HepG2 (cell line): ENCODE data around the gene RHBDL1. TPM values are rescaled to one million over a fixed set of nuclear protein-coding genes. Genes with fewer than 3 reads are reported as not detected.

ENCODE experiments used
- E2F2 ChIP-seq: sonication (generic); formaldehyde crosslinking; IDR thresholded peaks from 2 replicates; pipeline ENCODE4 v1.4.0; 2020; ENCODE audit warnings: missing genetic modification reagents, borderline replicate concordance
- GTF2F1 ChIP-seq: fragments of 150-350 bp; IDR thresholded peaks from 2 replicates; pipeline ENCODE4 v1.6.1; 2014; ENCODE audit warnings: low read length
- HNRNPL ChIP-seq: fragments of 200-400 bp; formaldehyde crosslinking; IDR thresholded peaks from 2 replicates; pipeline ENCODE4 v1.6.1; 2017; ENCODE audit warnings: mild to moderate bottlenecking, low read depth, low read length
- HOXA5 ChIP-seq: sonication (generic); formaldehyde crosslinking; IDR thresholded peaks from 2 replicates; pipeline ENCODE4 v1.4.0; 2020; ENCODE audit warnings: missing genetic modification reagents
- IKZF4 ChIP-seq: sonication (generic); formaldehyde crosslinking; IDR thresholded peaks from 2 replicates; pipeline ENCODE4 v1.5.1; 2020; ENCODE audit warnings: borderline replicate concordance, mild to moderate bottlenecking, low read depth, missing genetic modification reagents; ENCODE audit errors: not compliant biosample characterization
- RBM22 ChIP-seq: fragments of 200-400 bp; formaldehyde crosslinking; optimal IDR thresholded peaks from 2 replicates; pipeline ENCODE3; 2017; ENCODE audit warnings: mild to moderate bottlenecking, low read length, moderate library complexity
- SKI ChIP-seq: fragments of 450-650 bp; IDR thresholded peaks from one replicate; pipeline ENCODE4 v1.6.1; 2018; ENCODE audit warnings: mild to moderate bottlenecking; ENCODE audit not compliant: partially characterized antibody
- SP1 ChIP-seq, 2 experiments: fragments of 450-650 bp in 1 of 2; sonication (generic) in 1 of 2; formaldehyde crosslinking in 1 of 2; IDR thresholded peaks; 2 replicates each; pipeline versions ENCODE4 v1.4.0 to v1.6.1; 2016 to 2020; ENCODE audit warnings: missing genetic modification reagents in 1 of 2
- ZBTB42 ChIP-seq: sonication (generic); formaldehyde crosslinking; IDR thresholded peaks from 2 replicates; pipeline ENCODE4 v1.5.0; 2020; ENCODE audit warnings: mild to moderate bottlenecking, missing genetic modification reagents
- ZFP82 ChIP-seq: sonication (generic); formaldehyde crosslinking; IDR thresholded peaks from 2 replicates; pipeline ENCODE4 v1.5.1; 2020; ENCODE audit warnings: mild to moderate bottlenecking, missing genetic modification reagents, borderline replicate concordance
- ZFP90 ChIP-seq: sonication (generic); formaldehyde crosslinking; IDR thresholded peaks from 2 replicates; pipeline ENCODE4 v1.8.0; 2022; ENCODE audit warnings: missing genetic modification reagents, mild to moderate bottlenecking, inconsistent platforms, borderline replicate concordance
- ZNF143 ChIP-seq: sonication (generic); formaldehyde crosslinking; IDR thresholded peaks from 2 replicates; pipeline ENCODE4 v1.4.0; 2020; ENCODE audit warnings: missing genetic modification reagents
- ZNF34 ChIP-seq: sonication (generic); formaldehyde crosslinking; IDR thresholded peaks from 2 replicates; pipeline ENCODE4 v1.4.0; 2020; ENCODE audit warnings: mild to moderate bottlenecking, missing genetic modification reagents, borderline replicate concordance
- ZNF574 ChIP-seq: sonication (generic); formaldehyde crosslinking; IDR thresholded peaks from 2 replicates; pipeline ENCODE4 v1.4.0; 2020; ENCODE audit warnings: missing genetic modification reagents
- ZNF589 ChIP-seq: sonication (generic); formaldehyde crosslinking; conservative IDR thresholded peaks from 2 replicates; pipeline ENCODE4 v1.8.0; 2022; ENCODE audit warnings: mild to moderate bottlenecking, moderate library complexity, missing genetic modification reagents
- ZNF652 ChIP-seq: IDR thresholded peaks from 2 replicates; pipeline ENCODE4 v1.6.1; 2016; ENCODE audit warnings: low read depth, borderline replicate concordance
- ZSCAN12 ChIP-seq: sonication (generic); formaldehyde crosslinking; IDR thresholded peaks from 2 replicates; pipeline ENCODE4 v1.9.0; 2021; ENCODE audit warnings: mild to moderate bottlenecking, missing genetic modification reagents
- ZSCAN20 ChIP-seq: sonication (generic); formaldehyde crosslinking; IDR thresholded peaks from 2 replicates; pipeline ENCODE4 v1.4.0; 2020; ENCODE audit warnings: missing genetic modification reagents, mild to moderate bottlenecking, borderline replicate concordance
- ZSCAN25 ChIP-seq: sonication (generic); formaldehyde crosslinking; IDR thresholded peaks from 2 replicates; pipeline ENCODE4 v1.8.0; 2022; ENCODE audit warnings: mild to moderate bottlenecking, missing genetic modification reagents
- polyA plus RNA-seq, 8 experiments: library from polyadenylated mRNA; depleted of rRNA in 3 of 8; stranded (reverse) in 7 of 8; unstranded in 1 of 8; fragments of >200 nt; fragmentation: Illumina TruSeq in 4 of 8; extraction: Trizol in 4 of 8; gene quantifications; 2 replicates each; pipeline versions ENCODE4 v1.2.1 to v1.2.3, GENCODE V29; 2011 to 2016; ENCODE audit warnings: low read depth in 4 of 8, missing spikeins in 1 of 8, mixed read lengths in 1 of 8; ENCODE audit not compliant: insufficient read depth in 1 of 8
- total RNA-seq, 5 experiments: library from RNA; depleted of rRNA; stranded (reverse); fragments of >200 nt; fragmentation: Illumina TruSeq; extraction: Trizol; gene quantifications; 2 replicates each; pipeline ENCODE4 v1.2.3, GENCODE V29; 2016; ENCODE audit warnings: low read depth in 1 of 5
- TF ChIP-seq, protein P1 (sequence below): sonication (generic); formaldehyde crosslinking; IDR thresholded peaks from 2 replicates; pipeline ENCODE4 v1.4.0; 2020; ENCODE audit warnings: missing genetic modification reagents, mild to moderate bottlenecking, borderline replicate concordance
- TF ChIP-seq, protein P2 (sequence below): sonication (generic); formaldehyde crosslinking; IDR thresholded peaks from 2 replicates; pipeline ENCODE4 v1.5.0; 2020; ENCODE audit warnings: missing genetic modification reagents, mild to moderate bottlenecking, borderline replicate concordance

The RHBDL1 gene
- total and polyA plus RNA-seq, 2 of the 13 experiments (the other 11 are each of a cell fraction or from before 2014, with no cell fraction given), result 1.8 to 3.8 TPM

GRCh38 chr16:635573-636205 lies 39.8 kb upstream of the RHBDL1 start (continued):
- TF ChIP-seq ZNF589 (CRISPR knock-in tag) (no peak), IKZF4 (CRISPR knock-in tag) (no peak), E2F2 (no peak), RBM22 (no peak), ZFP90 (CRISPR knock-in tag) (no peak), ZBTB42 (peak; percentile 31; the same call in 1 of the 2 replicates), ZNF34 (CRISPR knock-in tag) (no peak), ZNF652 (CRISPR knock-in tag) (no peak), ZSCAN20 (CRISPR knock-in tag) (0 out of 2 replicates have a peak, but pooled peaks have one; percentile 49), ZFP82 (no peak), HOXA5 (CRISPR knock-in tag) (peak; percentile 32; the same call in 1 of the 2 replicates), SKI (no peak), ZNF143 (no peak), ZSCAN25 (CRISPR knock-in tag) (no peak), GTF2F1 (no peak), SP1 (IDR thresholded peaks at IDR 0.05) (no peak), SP1 (CRISPR knock-in tag; IDR thresholded peaks at IDR 0.05) (no peak), ZSCAN12 (no peak), ZNF574 (CRISPR knock-in tag) (no peak), HNRNPL (no peak)
- TF ChIP-seq, protein P1, sequence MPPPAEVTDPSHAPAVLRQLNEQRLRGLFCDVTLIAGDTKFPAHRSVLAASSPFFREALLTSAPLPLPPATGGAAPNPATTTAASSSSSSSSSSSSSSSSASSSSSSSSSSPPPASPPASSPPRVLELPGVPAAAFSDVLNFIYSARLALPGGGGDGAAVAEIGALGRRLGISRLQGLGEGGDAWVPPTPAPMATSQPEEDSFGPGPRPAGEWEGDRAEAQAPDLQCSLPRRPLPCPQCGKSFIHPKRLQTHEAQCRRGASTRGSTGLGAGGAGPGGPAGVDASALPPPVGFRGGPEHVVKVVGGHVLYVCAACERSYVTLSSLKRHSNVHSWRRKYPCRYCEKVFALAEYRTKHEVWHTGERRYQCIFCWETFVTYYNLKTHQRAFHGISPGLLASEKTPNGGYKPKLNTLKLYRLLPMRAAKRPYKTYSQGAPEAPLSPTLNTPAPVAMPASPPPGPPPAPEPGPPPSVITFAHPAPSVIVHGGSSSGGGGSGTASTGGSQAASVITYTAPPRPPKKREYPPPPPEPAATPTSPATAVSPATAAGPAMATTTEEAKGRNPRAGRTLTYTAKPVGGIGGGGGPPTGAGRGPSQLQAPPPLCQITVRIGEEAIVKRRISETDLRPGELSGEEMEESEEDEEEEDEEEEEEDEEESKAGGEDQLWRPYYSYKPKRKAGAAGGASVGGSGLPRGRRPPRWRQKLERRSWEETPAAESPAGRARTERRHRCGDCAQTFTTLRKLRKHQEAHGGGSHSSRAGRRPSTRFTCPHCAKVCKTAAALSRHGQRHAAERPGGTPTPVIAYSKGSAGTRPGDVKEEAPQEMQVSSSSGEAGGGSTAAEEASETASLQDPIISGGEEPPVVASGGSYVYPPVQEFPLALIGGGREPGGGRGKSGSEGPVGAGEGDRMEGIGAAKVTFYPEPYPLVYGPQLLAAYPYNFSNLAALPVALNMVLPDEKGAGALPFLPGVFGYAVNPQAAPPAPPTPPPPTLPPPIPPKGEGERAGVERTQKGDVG (CRISPR knock-in tag), result no peak
- TF ChIP-seq, protein P2, sequence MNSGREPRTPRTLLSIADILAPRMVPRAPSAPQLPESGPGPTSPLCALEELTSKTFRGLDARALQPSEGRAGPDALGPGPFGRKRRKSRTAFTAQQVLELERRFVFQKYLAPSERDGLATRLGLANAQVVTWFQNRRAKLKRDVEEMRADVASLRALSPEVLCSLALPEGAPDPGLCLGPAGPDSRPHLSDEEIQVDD (CRISPR knock-in tag), result no peak
